ENCODE results near the gene GLRX. TPM values are rescaled to one million over a fixed set of nuclear protein-coding genes. Genes with fewer than 3 reads are reported as not detected.

GLRX gene
- total RNA-seq, 4 donors from 2014 or later, result 67.2 to 173 (median 111) TPM

- no peak for DNase-seq (ENCODE audit: low spot score)
- ATAC-seq (ENCODE audit: low FRiP score), result peak; percentile 16
- no peak for TF ChIP-seq CTCF (IDR thresholded peaks at IDR 0.05)
Measured at GRCh38 chr5:95808013-95808685, 14.4 kb downstream of the GLRX start.

DNA sequence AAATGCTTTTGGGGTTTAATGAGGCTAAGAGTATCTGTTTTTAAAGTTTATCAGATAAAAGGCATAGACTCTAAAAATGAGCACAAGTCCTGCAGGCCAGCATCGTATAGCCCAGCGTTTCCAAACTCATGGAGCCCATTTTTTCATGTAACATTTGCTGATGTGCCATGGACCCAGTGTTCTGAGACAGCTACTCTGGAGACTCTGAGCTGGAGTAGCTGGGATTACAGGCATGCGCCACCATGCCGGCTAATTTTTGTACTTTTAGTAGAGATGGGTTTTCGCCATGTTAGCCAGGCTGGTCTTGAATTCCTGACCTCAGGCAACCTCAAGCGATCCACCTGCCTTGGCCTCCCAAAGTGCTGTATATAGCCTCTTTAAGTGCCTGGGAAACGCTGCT is 15.8 kb downstream of the GLRX start:
- ATAC-seq (ENCODE audit: low FRiP score) (no peak), DNase-seq (ENCODE audit: low spot score) (no peak)
- TF ChIP-seq CTCF (IDR thresholded peaks at IDR 0.05), result no peak

- TF ChIP-seq CTCF (IDR thresholded peaks at IDR 0.05), result no peak
- ATAC-seq (ENCODE audit: low FRiP score) (no peak), DNase-seq (ENCODE audit: low spot score) (no peak)
Measured at GRCh38 chr5:95804736-95805539, 17.6 kb downstream of the GLRX start.

GRCh38 chr5:95803271-95804148 is 19.0 kb downstream of the GLRX start:
- TF ChIP-seq CTCF (IDR thresholded peaks at IDR 0.05), result no peak
- ATAC-seq (ENCODE audit: low FRiP score) (no peak), DNase-seq (ENCODE audit: low spot score) (no peak)

DNA sequence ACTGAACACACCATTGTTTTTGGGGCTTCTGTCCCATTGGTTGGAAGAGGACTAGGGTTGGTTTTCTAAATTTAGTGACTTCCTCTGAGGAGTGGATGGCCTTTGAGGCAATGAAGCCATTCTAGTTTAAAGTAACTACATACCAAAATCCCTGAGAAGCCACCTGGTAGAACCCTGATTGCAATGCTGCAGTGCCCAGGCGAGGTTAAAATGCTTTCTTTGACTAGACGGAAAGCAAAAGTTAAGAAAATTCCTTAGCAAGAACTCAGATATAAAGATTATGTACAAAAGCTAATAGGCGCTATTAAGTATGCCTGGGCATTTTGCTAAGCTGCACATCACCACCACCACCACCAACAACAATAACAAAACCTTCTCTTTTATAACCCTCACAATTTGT is 20.6 kb downstream of the GLRX start:
- no peak for TF ChIP-seq CTCF (IDR thresholded peaks at IDR 0.05)
- no peak for DNase-seq (ENCODE audit: low spot score)
- no peak for ATAC-seq (ENCODE audit: low FRiP score)

DNA sequence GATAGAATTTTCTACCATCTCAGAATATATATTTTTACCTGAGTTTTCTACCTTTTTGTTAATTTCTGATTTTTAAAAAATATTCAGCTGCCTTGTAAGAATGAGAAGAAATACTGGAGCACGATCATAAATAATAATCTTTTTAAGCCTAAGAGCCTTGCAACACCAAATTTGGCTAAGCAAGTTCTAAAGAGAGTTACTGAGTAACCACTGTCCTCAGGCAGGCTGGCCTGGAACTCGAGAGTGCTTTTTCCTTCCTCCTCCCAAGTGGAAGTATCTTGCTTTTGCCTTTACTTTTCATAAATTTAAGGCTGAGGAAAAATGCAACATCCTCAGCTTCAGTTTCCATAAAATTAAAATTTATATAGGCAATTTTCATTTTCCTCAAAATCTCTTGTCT is 21.0 kb downstream of the GLRX start:
- DNase-seq (ENCODE audit: low spot score) (no peak), ATAC-seq (ENCODE audit: low FRiP score) (no peak)
- TF ChIP-seq CTCF (IDR thresholded peaks at IDR 0.05), result no peak
